Gastroesophageal sphincter (tissue), 3 donors: ENCODE results near the gene ZBTB17.

Experiments
- CTCF ChIP-seq, 4 experiments: fragments of 200-600 bp in 2 of 4; fragments of 450-650 bp in 2 of 4; sonication (generic) in 1 of 4; IDR thresholded peaks; one replicate each; pipeline ENCODE4 v1.5.1; 2017 to 2019; ENCODE audit warnings: antibody characterized with exemption in 4 of 4, mild to moderate bottlenecking in 2 of 4, moderate library complexity in 2 of 4
- EP300 ChIP-seq: sonication (generic); formaldehyde crosslinking; IDR thresholded peaks from one replicate; pipeline ENCODE4 v1.6.1; 2017; ENCODE audit warnings: antibody characterized with exemption, mild to moderate bottlenecking
- POLR2A ChIP-seq, 2 donors: fragments of 450-650 bp; IDR thresholded peaks; one replicate each; pipeline ENCODE4 v1.6.1; 2017; ENCODE audit warnings: antibody characterized with exemption in 2 of 2, mild to moderate bottlenecking in 2 of 2, moderate library complexity in 1 of 2
- POLR2AphosphoS5 ChIP-seq: sonication (generic); formaldehyde crosslinking; IDR thresholded peaks from one replicate; pipeline ENCODE4 v1.6.1; 2017; ENCODE audit warnings: antibody characterized with exemption

- TF ChIP-seq CTCF (IDR thresholded peaks at IDR 0.05): no peak
- TF ChIP-seq POLR2AphosphoS5: no peak
- TF ChIP-seq POLR2A (IDR thresholded peaks at IDR 0.05): no peak
- TF ChIP-seq EP300: no peak
Measured at GRCh38 chr1:16007671-16008341, 31.9 kb upstream of the ZBTB17 start.
